ENCODE results near the gene ST6GALNAC6.
A peak's percentile ranks its signal among the peaks of the same experiment; 100 is the strongest.

The ST6GALNAC6 gene

GRCh38 chr9:127878652-127879390, 20.6 kb downstream of the ST6GALNAC6 start:
- Histone ChIP-seq H3K9ac (ENCODE audit: low read length) (no peak overlapping the region), H3K27me3 (ENCODE audit: insufficient read depth, low read length) (no peaks in the 10 kb centered on the region), H3K36me3 (ENCODE audit: control insufficient read depth in 1 of 2, insufficient read depth in 2 of 2, low read length in 2 of 2) (no peaks in the 10 kb centered on the region), H4K91ac (ENCODE audit: low read depth, low read length) (no peak overlapping the region), H3K14ac (ENCODE audit: low read length) (no peak overlapping the region), H2BK12ac (ENCODE audit: low read length) (no peak overlapping the region), H3K23ac (ENCODE audit: low read length) (no peak overlapping the region), H3K79me1 (ENCODE audit: low read length) (peaks cover 12% of the 10 kb centered on the region), H3K4me2 (ENCODE audit: low read length) (no peak overlapping the region), H2BK5ac (ENCODE audit: low read depth, low read length, poor library complexity) (no peak overlapping the region), H3K4ac (ENCODE audit: low read depth, low read length) (no peak overlapping the region), H2AFZ (ENCODE audit: insufficient read depth, low read length, poor library complexity) (no peak overlapping the region), H3K79me2 (ENCODE audit: control insufficient read depth, insufficient read depth, low read length, poor library complexity) (peaks cover 7% of the 10 kb centered on the region), H2AK5ac (ENCODE audit: low read length) (no peak overlapping the region), H3K4me1 (ENCODE audit: control insufficient read depth in 1 of 2, insufficient read depth in 2 of 2, low read length in 2 of 2) (peaks cover 21 to 24% of the 10 kb centered on the region in 2 experiments), H3K27ac (ENCODE audit: low read depth, low read length) (no peak overlapping the region), H3K4me3 (ENCODE audit: low read depth, low read length) (no peak overlapping the region), H2BK120ac (ENCODE audit: insufficient read depth, low read length, poor library complexity) (no peak overlapping the region), H4K12ac (ENCODE audit: low read depth, low read length) (no peak overlapping the region), H4K8ac (ENCODE audit: low read depth, low read length) (no peak overlapping the region), H3K18ac (ENCODE audit: low read length) (no peak overlapping the region), H3K9me3 (ENCODE audit: insufficient read depth, low read depth, low read length) (no peaks in the 10 kb centered on the region)
- WGBS (ENCODE audit: extremely low coverage, insufficient coverage, insufficient read length) = no CpG with 5 or more reads among the region's 8 CpGs
- no peak for DNase-seq

GRCh38 chr9:127878001-127878651, 21.3 kb downstream of the ST6GALNAC6 start:
- Histone ChIP-seq H3K9me3 (ENCODE audit: insufficient read depth, low read depth, low read length) (peaks cover 2% of the 10 kb centered on the region), H3K27ac (ENCODE audit: low read depth, low read length) (no peak overlapping the region), H3K79me2 (ENCODE audit: control insufficient read depth, insufficient read depth, low read length, poor library complexity) (peaks cover 7% of the 10 kb centered on the region), H2BK5ac (ENCODE audit: low read depth, low read length, poor library complexity) (no peak overlapping the region), H3K23ac (ENCODE audit: low read length) (no peak overlapping the region), H3K79me1 (ENCODE audit: low read length) (peaks cover 12% of the 10 kb centered on the region), H3K4ac (ENCODE audit: low read depth, low read length) (peak overlapping the region; percentile 24), H2BK12ac (ENCODE audit: low read length) (peak overlapping the region; percentile 25), H3K14ac (ENCODE audit: low read length) (peak overlapping the region; percentile 62), H3K18ac (ENCODE audit: low read length) (peak overlapping the region; percentile 48), H4K91ac (ENCODE audit: low read depth, low read length) (peak overlapping the region; percentile 67), H3K27me3 (ENCODE audit: insufficient read depth, low read length) (no peaks in the 10 kb centered on the region), H3K9ac (ENCODE audit: low read length) (peak overlapping the region; percentile 67), H4K8ac (ENCODE audit: low read depth, low read length) (peak overlapping the region; percentile 96), H4K12ac (ENCODE audit: low read depth, low read length) (peak overlapping the region; percentile 29), H3K36me3 (ENCODE audit: control insufficient read depth in 1 of 2, insufficient read depth in 2 of 2, low read length in 2 of 2) (no peaks in the 10 kb centered on the region), H2AFZ (ENCODE audit: insufficient read depth, low read length, poor library complexity) (peak overlapping the region; percentile 66), H2BK120ac (ENCODE audit: insufficient read depth, low read length, poor library complexity) (peak overlapping the region; percentile 12), H3K4me2 (ENCODE audit: low read length) (peak overlapping the region; percentile 92), H2AK5ac (ENCODE audit: low read length) (no peak overlapping the region), H3K4me3 (ENCODE audit: low read depth, low read length) (peak overlapping the region; percentile 65), H3K4me1 (ENCODE audit: control insufficient read depth in 1 of 2, insufficient read depth in 2 of 2, low read length in 2 of 2) (peaks cover 21 to 24% of the 10 kb centered on the region in 2 experiments)
- no peak for DNase-seq
- no CpG with 5 or more reads among the region's 18 CpGs for WGBS (ENCODE audit: extremely low coverage, insufficient coverage, insufficient read length)

- H4K91ac ChIP-seq (ENCODE audit: low read depth, low read length) = peak within 1 kb of the TSS; percentile 90
- peak within 1 kb of the TSS; percentile 65 for H3K4me3 ChIP-seq (ENCODE audit: low read depth, low read length)
- peak within 1 kb of the TSS; percentile 83 for H2AFZ ChIP-seq (ENCODE audit: insufficient read depth, low read length, poor library complexity)
- peak; percentile 19 to 71 for DNase-seq
- H2AK5ac ChIP-seq (ENCODE audit: low read length) = peak within 1 kb of the TSS; percentile 75
- H3K9me3 ChIP-seq (ENCODE audit: insufficient read depth, low read depth, low read length) = peaks cover 2% of the 10 kb centered on the region
- peaks cover 12% of the 10 kb centered on the region for H3K79me1 ChIP-seq (ENCODE audit: low read length)
- peaks cover 21 to 24% of the 10 kb centered on the region in 2 experiments for H3K4me1 ChIP-seq (ENCODE audit: control insufficient read depth in 1 of 2, insufficient read depth in 2 of 2, low read length in 2 of 2)
- H3K14ac ChIP-seq (ENCODE audit: low read length) = peak within 1 kb of the TSS; percentile 89
- H4K12ac ChIP-seq (ENCODE audit: low read depth, low read length) = peak within 1 kb of the TSS; percentile 49
- H2BK12ac ChIP-seq (ENCODE audit: low read length) = peak within 1 kb of the TSS; percentile 25
- H4K8ac ChIP-seq (ENCODE audit: low read depth, low read length) = peak within 1 kb of the TSS; percentile 96
- WGBS (ENCODE audit: extremely low coverage, insufficient coverage, insufficient read length) = no CpG with 5 or more reads among the region's 44 CpGs
- H3K27me3 ChIP-seq (ENCODE audit: insufficient read depth, low read length) = no peaks in the 10 kb centered on the region
- no peak within 1 kb of the TSS for H3K23ac ChIP-seq (ENCODE audit: low read length)
- no peak within 1 kb of the TSS for H2BK5ac ChIP-seq (ENCODE audit: low read depth, low read length, poor library complexity)
- peak within 1 kb of the TSS; percentile 48 for H2BK120ac ChIP-seq (ENCODE audit: insufficient read depth, low read length, poor library complexity)
- H3K27ac ChIP-seq (ENCODE audit: low read depth, low read length) = no peak within 1 kb of the TSS
- peaks cover 7% of the 10 kb centered on the region for H3K79me2 ChIP-seq (ENCODE audit: control insufficient read depth, insufficient read depth, low read length, poor library complexity)
- H3K4ac ChIP-seq (ENCODE audit: low read depth, low read length) = peak within 1 kb of the TSS; percentile 24
- H3K36me3 ChIP-seq (ENCODE audit: control insufficient read depth in 1 of 2, insufficient read depth in 2 of 2, low read length in 2 of 2) = peaks cover 0 to 4% of the 10 kb centered on the region in 2 experiments
- peak within 1 kb of the TSS; percentile 88 for H3K18ac ChIP-seq (ENCODE audit: low read length)
- peak within 1 kb of the TSS; percentile 67 for H3K9ac ChIP-seq (ENCODE audit: low read length)
- H3K4me2 ChIP-seq (ENCODE audit: low read length) = peak within 1 kb of the TSS; percentile 92
Measured at GRCh38 chr9:127877566-127877998, 21.8 kb downstream of the ST6GALNAC6 start, which contains the start of gene AK1. Gene AK1, minus strand, starts transcription at chr9:127877675. Its CDS starts 3,058 bp downstream, at chr9:127874617.

- Histone ChIP-seq H3K4me1 (ENCODE audit: control insufficient read depth in 1 of 2, insufficient read depth in 2 of 2, low read length in 2 of 2) (peaks cover 21 to 24% of the 10 kb centered on the region in 2 experiments), H3K4ac (ENCODE audit: low read depth, low read length) (peak overlapping the region; percentile 11), H3K79me2 (ENCODE audit: control insufficient read depth, insufficient read depth, low read length, poor library complexity) (peaks cover 7% of the 10 kb centered on the region), H4K8ac (ENCODE audit: low read depth, low read length) (peak overlapping the region; percentile 80), H4K12ac (ENCODE audit: low read depth, low read length) (peak overlapping the region; percentile 49), H2AK5ac (ENCODE audit: low read length) (peak overlapping the region; percentile 75), H3K4me2 (ENCODE audit: low read length) (peak overlapping the region; percentile 92), H3K18ac (ENCODE audit: low read length) (peak overlapping the region; percentile 88), H3K36me3 (ENCODE audit: control insufficient read depth in 1 of 2, insufficient read depth in 2 of 2, low read length in 2 of 2) (peaks cover 0 to 5% of the 10 kb centered on the region in 2 experiments), H2AFZ (ENCODE audit: insufficient read depth, low read length, poor library complexity) (peak overlapping the region; percentile 83), H2BK5ac (ENCODE audit: low read depth, low read length, poor library complexity) (no peak overlapping the region), H3K79me1 (ENCODE audit: low read length) (peaks cover 12% of the 10 kb centered on the region), H3K9ac (ENCODE audit: low read length) (peak overlapping the region; percentile 24), H3K27ac (ENCODE audit: low read depth, low read length) (no peak overlapping the region), H4K91ac (ENCODE audit: low read depth, low read length) (peak overlapping the region; percentile 90), H3K23ac (ENCODE audit: low read length) (no peak overlapping the region), H2BK120ac (ENCODE audit: insufficient read depth, low read length, poor library complexity) (peak overlapping the region; percentile 48), H3K9me3 (ENCODE audit: insufficient read depth, low read depth, low read length) (peaks cover 2% of the 10 kb centered on the region), H3K4me3 (ENCODE audit: low read depth, low read length) (peak overlapping the region; percentile 65), H3K14ac (ENCODE audit: low read length) (peak overlapping the region; percentile 89), H2BK12ac (ENCODE audit: low read length) (peak overlapping the region; percentile 21), H3K27me3 (ENCODE audit: insufficient read depth, low read length) (no peaks in the 10 kb centered on the region)
- no peak for DNase-seq
- WGBS (ENCODE audit: extremely low coverage, insufficient coverage, insufficient read length) = no CpG with 5 or more reads among the region's 26 CpGs
Measured at GRCh38 chr9:127876764-127877562, 22.4 kb downstream of the ST6GALNAC6 start.
